Stimulated activated CD4-positive, alpha-beta T cell treated with anti-CD3 and anti-CD28 coated beads, TNF-alpha, amount 100 ng/mL, for 24 hours (primary cell): ENCODE measurements around the gene ACO1.

ENCODE experiments used
- DNase-seq, 3 experiments: peaks; one replicate each; pipeline ENCODE4 v3.0.0-alpha.2; 2020; ENCODE audit warnings: low read depth in 3 of 3

The ACO1 gene

GRCh38 chr9:32419921-32420320 lies 35.5 kb downstream of the ACO1 start:
- DNase-seq, result no peak

GRCh38 chr9:32422237-32422806 lies 37.9 kb downstream of the ACO1 start:
- DNase-seq, result no peak

GRCh38 chr9:32423371-32423770 lies 38.9 kb downstream of the ACO1 start:
- DNase-seq, result no peak

GRCh38 chr9:32424616-32425015 lies 40.2 kb downstream of the ACO1 start:
- no peak for DNase-seq

- no peak for DNase-seq
Observed at GRCh38 chr9:32426278-32426939, 42.0 kb downstream of the ACO1 start.

- DNase-seq, result no peak
Observed at GRCh38 chr9:32427111-32427873, 42.8 kb downstream of the ACO1 start.

- DNase-seq, result no peak
Observed at GRCh38 chr9:32430720-32431119, 46.3 kb downstream of the ACO1 start.

- DNase-seq, result no peak
Observed at GRCh38 chr9:32431196-32431595, 46.8 kb downstream of the ACO1 start.

- DNase-seq, result peak in 2 of 3 experiments; percentile 2 to 16
Observed at GRCh38 chr9:32431940-32432555, 47.6 kb downstream of the ACO1 start.

GRCh38 chr9:32434892-32435291 lies 50.4 kb downstream of the ACO1 start:
- DNase-seq, result no peak

- DNase-seq, result no peak
Observed at GRCh38 chr9:32441678-32442077, 57.2 kb downstream of the ACO1 start.

- no peak for DNase-seq
Observed at GRCh38 chr9:32442433-32442832, 58.0 kb downstream of the ACO1 start.

GRCh38 chr9:32449969-32450368 lies 65.5 kb downstream of the ACO1 start:
- no peak for DNase-seq

- no peak for DNase-seq
Observed at GRCh38 chr9:32454280-32454679, 69.8 kb downstream of the ACO1 start.

- DNase-seq, result no peak
Observed at GRCh38 chr9:32455738-32456137, 71.3 kb downstream of the ACO1 start.

- no peak for DNase-seq
Observed at GRCh38 chr9:32456564-32456963, 72.1 kb downstream of the ACO1 start.

GRCh38 chr9:32463500-32464293 lies 79.3 kb downstream of the ACO1 start:
- no peak for DNase-seq

GRCh38 chr9:32468740-32469139 lies 84.3 kb downstream of the ACO1 start:
- no peak for DNase-seq

GRCh38 chr9:32472344-32472743 lies 87.9 kb downstream of the ACO1 start:
- DNase-seq, result no peak

GRCh38 chr9:32483343-32483742 lies 98.9 kb downstream of the ACO1 start:
- no peak for DNase-seq

GRCh38 chr9:32486839-32487562 lies 102.6 kb downstream of the ACO1 start:
- DNase-seq, result no peak
